Measurements from ENCODE around the gene NUAK2.

Gene NUAK2

DNA sequence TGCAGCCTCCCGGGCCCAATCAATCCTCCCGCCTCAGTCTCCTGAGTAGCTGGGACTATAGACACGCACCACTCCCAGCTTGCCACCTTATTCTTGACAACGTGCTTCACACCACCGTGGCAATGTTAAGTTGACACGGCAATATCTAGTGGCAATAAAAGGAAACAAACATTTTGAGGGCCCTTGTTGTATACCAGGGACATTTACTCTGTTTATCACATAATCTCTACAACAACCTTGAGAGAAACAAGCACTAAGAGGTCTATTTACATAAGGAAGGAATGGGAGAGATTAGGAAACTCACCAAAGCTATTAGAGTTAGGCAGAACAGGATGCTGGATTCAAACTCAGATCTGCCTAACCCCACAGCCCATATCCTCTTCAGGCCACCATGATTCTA, 32.1 kb upstream of the NUAK2 start:
- DNase-seq (ENCODE audit: low read depth), result no peak
- TF ChIP-seq, protein P1, sequence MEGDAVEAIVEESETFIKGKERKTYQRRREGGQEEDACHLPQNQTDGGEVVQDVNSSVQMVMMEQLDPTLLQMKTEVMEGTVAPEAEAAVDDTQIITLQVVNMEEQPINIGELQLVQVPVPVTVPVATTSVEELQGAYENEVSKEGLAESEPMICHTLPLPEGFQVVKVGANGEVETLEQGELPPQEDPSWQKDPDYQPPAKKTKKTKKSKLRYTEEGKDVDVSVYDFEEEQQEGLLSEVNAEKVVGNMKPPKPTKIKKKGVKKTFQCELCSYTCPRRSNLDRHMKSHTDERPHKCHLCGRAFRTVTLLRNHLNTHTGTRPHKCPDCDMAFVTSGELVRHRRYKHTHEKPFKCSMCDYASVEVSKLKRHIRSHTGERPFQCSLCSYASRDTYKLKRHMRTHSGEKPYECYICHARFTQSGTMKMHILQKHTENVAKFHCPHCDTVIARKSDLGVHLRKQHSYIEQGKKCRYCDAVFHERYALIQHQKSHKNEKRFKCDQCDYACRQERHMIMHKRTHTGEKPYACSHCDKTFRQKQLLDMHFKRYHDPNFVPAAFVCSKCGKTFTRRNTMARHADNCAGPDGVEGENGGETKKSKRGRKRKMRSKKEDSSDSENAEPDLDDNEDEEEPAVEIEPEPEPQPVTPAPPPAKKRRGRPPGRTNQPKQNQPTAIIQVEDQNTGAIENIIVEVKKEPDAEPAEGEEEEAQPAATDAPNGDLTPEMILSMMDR (IDR thresholded peaks at IDR 0.05; ENCODE audit: insufficient read depth, low read depth, low read length, missing control alignments), result no peak
- H3K4me3 ChIP-seq (ENCODE audit: low read length), result no peak overlapping the region

DNA sequence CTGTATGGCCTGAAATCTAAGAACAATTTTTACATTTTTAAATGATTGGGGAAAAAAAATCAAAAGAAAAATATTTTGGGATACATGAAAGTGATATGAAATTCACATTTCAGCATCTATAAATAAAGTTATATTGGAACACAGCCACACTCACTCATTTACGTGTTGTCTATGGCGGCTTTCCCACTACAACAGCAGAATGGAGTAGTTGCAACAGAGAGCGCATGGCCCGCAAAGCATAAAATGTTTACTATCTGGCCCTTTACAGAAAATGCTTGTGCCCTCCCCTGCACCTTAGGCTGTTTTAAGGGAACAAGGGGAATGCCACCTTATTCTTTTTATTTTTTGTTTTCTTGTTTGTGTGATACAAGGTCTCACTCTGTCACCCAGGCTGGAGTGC, 31.6 kb upstream of the NUAK2 start:
- DNase-seq (ENCODE audit: low read depth), result no peak
- H3K4me3 ChIP-seq (ENCODE audit: low read length), result no peak overlapping the region
- TF ChIP-seq, protein P1 (IDR thresholded peaks at IDR 0.05; ENCODE audit: insufficient read depth, low read depth, low read length, missing control alignments), result no peak

DNA sequence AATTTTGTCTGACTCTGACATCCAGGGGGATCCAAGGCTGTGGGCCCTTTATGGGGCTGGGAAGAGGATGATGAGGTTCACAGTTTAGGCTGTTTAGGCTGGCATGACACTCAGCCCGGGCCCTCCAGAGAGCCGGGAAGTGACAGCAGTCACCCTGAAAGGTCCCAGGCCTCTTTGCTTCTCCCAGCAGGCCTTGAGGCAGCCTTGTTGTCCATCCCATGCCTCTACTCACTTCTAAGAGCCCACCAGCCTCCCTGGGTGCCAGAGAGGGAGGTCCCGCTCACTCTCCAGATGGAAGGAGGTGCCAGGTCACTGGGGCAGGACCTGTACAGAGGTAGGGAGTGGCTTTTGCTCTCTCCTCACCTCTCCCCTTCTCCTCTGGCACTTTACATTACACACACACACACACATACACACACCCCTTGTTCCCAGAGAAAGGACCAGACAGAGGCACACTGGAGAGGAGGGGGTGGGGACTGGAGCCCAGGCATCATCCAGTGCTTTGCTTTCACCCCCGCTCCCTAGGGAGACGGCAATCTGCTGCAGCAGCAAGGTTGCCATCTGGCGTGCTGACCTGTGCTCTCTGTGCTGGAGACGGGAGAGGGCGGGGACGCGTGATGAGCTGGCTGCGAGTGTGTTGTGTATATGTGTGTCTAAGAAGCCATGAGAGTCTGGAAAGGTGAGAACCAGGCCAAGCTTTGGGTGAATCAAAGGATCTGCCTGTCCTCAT, 30.6 kb upstream of the NUAK2 start:
- no peak overlapping the region for H3K4me3 ChIP-seq (ENCODE audit: low read length)
- peak; percentile 76 for DNase-seq (ENCODE audit: low read depth)

DNA sequence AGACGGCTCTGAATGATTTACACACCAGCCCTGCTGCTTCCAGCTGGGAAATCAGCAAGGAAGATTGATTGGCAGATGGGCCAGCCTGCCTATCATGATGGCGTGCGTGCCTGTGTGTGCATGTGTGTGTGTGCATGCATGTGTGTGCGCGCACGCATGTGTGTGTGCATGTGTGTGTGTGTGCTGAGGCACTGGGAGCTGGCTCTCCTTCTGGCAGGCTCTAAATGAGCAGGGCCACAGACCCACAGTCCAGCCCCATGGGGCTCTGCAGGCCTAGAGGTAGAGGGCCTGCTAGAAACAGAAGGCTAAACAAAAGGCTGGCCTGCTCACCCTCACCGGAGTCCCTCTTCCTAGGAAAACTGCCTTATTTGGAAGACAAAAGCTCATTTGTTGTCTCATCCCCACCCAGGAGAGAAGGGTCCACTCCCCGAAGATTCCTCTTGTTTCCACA, 29.2 kb upstream of the NUAK2 start:
- TF ChIP-seq, protein P1 (IDR thresholded peaks at IDR 0.05; ENCODE audit: insufficient read depth, low read depth, low read length, missing control alignments), result no peak
- no peak for DNase-seq (ENCODE audit: low read depth)
- no peak overlapping the region for H3K4me3 ChIP-seq (ENCODE audit: low read length)

More for the DNA sequence above, 30.6 kb upstream of the NUAK2 start:
- TF ChIP-seq, protein P1 (IDR thresholded peaks at IDR 0.05; ENCODE audit: insufficient read depth, low read depth, low read length, missing control alignments), result no peak

DNA sequence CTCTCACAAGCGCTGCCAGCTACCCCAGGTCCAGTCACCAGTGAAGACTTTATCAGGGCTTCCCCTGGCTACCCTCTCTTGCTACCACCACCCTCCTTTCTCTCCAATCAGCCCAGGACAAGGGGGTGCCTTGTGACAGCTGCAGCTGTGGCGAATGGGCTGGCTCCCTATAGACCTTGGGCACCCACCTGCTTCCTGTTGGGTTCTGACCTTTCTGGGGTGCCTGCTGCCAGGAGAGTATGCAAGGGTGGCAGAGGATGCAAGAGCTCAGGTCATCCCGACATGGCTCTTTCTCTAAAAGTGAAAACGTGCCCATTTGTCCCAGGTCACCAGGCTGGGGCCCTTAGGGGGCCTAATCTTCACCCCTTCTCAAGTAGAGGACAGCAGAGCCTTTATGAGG, 28.6 kb upstream of the NUAK2 start:
- TF ChIP-seq, protein P1 (IDR thresholded peaks at IDR 0.05; ENCODE audit: insufficient read depth, low read depth, low read length, missing control alignments), result no peak
- no peak for DNase-seq (ENCODE audit: low read depth)
- no peak overlapping the region for H3K4me3 ChIP-seq (ENCODE audit: low read length)

DNA sequence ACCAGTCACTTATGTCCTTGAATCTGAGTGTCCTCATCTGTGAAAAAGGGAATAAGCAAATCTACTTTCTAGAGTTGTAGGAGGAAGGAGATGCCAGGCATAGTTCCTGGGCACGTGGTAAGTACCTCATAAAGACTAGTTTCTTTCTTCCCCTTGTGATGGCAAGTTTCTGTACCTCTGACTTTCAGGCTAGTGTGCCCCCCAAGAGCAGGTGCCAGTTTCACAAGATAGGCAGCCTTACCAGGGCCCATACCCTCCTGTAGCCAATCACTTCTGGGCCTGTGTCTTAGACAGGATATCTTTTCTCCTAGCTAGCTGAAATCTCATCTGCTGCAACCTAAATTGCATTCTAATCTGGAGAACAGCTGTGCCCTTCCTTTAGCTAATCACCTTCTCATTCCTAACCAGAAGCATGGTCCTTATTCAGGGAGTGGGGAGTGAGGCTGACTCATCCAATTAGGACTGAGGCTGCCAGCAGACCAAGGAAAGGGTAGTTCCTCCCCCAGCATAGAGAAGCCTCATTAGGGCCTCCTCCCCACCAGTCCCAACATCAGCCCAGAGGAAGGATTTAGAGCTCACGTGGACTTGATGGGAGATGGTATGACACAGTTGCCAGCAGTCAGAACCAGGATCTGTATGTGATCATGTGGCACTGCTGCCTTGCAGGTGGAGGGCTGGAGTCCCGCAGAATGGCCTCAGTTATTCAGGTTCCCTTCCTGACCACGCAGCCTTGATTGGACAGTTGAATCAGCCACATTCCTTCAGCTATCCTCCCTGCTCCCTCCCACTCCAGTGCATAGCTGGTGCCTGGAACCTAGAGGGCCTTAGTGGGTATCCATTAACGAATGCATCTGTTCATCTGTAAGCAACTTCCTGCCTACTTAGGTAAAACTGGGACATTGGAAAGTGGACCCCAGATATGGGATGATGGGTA, 27.3 kb upstream of the NUAK2 start:
- H3K4me3 ChIP-seq (ENCODE audit: low read length), result no peak overlapping the region
- TF ChIP-seq, protein P1 (IDR thresholded peaks at IDR 0.05; ENCODE audit: insufficient read depth, low read depth, low read length, missing control alignments), result no peak
- DNase-seq (ENCODE audit: low read depth), result no peak

Data from epithelial cell of esophagus (primary cell).